HepG2 (cell line): ENCODE data around the gene TUBB4A. TPM values are rescaled to one million over a fixed set of nuclear protein-coding genes. Genes with fewer than 3 reads are reported as not detected.

Source experiments
- ATF7-NPFF ChIP-seq: sonication (generic); formaldehyde crosslinking; IDR thresholded peaks from 2 replicates; pipeline ENCODE4 v1.8.1; 2023; ENCODE audit warnings: mild to moderate bottlenecking, low read depth, missing genetic modification reagents, moderate library complexity
- SAP130 ChIP-seq: IDR thresholded peaks from 2 replicates; pipeline ENCODE4 v1.6.1; 2016; ENCODE audit warnings: low read depth
- SP5 ChIP-seq: IDR thresholded peaks from 2 replicates; pipeline ENCODE4 v1.6.1; 2016; ENCODE audit warnings: low read depth, borderline replicate concordance
- ZNF17 ChIP-seq: sonication (generic); formaldehyde crosslinking; IDR thresholded peaks from 2 replicates; pipeline ENCODE4 v1.5.0; 2020; ENCODE audit warnings: mild to moderate bottlenecking, missing genetic modification reagents
- ZNF335 ChIP-seq: sonication (generic); formaldehyde crosslinking; IDR thresholded peaks from 2 replicates; pipeline ENCODE4 v1.4.0; 2020; ENCODE audit warnings: missing genetic modification reagents
- ZNF644 ChIP-seq: IDR thresholded peaks from 2 replicates; pipeline ENCODE4 v1.6.1; 2016; ENCODE audit warnings: low read depth
- polyA plus RNA-seq, 8 experiments: library from polyadenylated mRNA; depleted of rRNA in 3 of 8; stranded (reverse) in 7 of 8; unstranded in 1 of 8; fragments of >200 nt; fragmentation: Illumina TruSeq in 4 of 8; extraction: Trizol in 4 of 8; gene quantifications; 2 replicates each; pipeline versions ENCODE4 v1.2.1 to v1.2.3, GENCODE V29; 2011 to 2016; ENCODE audit warnings: low read depth in 4 of 8, missing spikeins in 1 of 8, mixed read lengths in 1 of 8; ENCODE audit not compliant: insufficient read depth in 1 of 8
- total RNA-seq, 5 experiments: library from RNA; depleted of rRNA; stranded (reverse); fragments of >200 nt; fragmentation: Illumina TruSeq; extraction: Trizol; gene quantifications; 2 replicates each; pipeline ENCODE4 v1.2.3, GENCODE V29; 2016; ENCODE audit warnings: low read depth in 1 of 5
- TF ChIP-seq, protein P1 (sequence below): IDR thresholded peaks from 2 replicates; pipeline ENCODE4 v1.4.0; 2020; ENCODE audit warnings: mild to moderate bottlenecking, missing genetic modification reagents
- TF ChIP-seq, protein P2 (sequence below): sonication (generic); formaldehyde crosslinking; IDR thresholded peaks from 2 replicates; pipeline ENCODE4 v1.5.1; 2020; ENCODE audit warnings: missing genetic modification reagents, mild to moderate bottlenecking, borderline replicate concordance
- TF ChIP-seq, protein P3 (sequence below): sonication (generic); formaldehyde crosslinking; conservative IDR thresholded peaks from 2 replicates; pipeline ENCODE4 v1.4.0; 2020; ENCODE audit warnings: missing genetic modification reagents

The TUBB4A gene
- total and polyA plus RNA-seq, 2 of the 13 experiments (the other 11 are each of a cell fraction or from before 2014, with no cell fraction given) = not detected

DNA sequence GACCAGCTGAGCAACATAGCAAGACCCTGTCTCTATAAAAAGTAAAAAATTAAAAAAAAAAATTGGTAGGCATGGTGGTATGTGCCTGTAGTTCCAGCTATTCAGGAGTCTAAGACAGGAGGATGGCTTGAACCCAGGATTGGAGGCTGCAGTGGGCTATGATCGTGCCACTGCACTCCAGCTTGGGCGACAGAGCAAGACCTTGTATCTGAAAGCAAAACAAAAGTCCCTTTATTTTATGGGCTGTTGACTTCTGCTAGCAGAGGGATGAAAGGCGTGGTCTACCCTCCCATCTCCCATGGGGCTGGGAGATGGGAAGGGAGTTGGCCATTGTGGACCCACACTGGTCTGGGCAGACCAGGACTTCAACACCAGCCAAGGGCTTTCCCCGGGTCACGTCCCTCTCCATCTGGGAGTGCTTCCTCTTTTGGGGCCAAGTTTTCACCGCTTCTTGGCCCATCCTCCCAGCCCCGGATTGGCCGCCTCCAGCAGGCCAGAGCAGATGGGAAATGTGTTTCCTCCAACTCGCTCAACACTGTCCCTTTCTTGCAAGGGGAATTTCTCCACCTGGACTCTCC lies 26.5 kb upstream of the TUBB4A start (continued):
- TF ChIP-seq, protein P1, sequence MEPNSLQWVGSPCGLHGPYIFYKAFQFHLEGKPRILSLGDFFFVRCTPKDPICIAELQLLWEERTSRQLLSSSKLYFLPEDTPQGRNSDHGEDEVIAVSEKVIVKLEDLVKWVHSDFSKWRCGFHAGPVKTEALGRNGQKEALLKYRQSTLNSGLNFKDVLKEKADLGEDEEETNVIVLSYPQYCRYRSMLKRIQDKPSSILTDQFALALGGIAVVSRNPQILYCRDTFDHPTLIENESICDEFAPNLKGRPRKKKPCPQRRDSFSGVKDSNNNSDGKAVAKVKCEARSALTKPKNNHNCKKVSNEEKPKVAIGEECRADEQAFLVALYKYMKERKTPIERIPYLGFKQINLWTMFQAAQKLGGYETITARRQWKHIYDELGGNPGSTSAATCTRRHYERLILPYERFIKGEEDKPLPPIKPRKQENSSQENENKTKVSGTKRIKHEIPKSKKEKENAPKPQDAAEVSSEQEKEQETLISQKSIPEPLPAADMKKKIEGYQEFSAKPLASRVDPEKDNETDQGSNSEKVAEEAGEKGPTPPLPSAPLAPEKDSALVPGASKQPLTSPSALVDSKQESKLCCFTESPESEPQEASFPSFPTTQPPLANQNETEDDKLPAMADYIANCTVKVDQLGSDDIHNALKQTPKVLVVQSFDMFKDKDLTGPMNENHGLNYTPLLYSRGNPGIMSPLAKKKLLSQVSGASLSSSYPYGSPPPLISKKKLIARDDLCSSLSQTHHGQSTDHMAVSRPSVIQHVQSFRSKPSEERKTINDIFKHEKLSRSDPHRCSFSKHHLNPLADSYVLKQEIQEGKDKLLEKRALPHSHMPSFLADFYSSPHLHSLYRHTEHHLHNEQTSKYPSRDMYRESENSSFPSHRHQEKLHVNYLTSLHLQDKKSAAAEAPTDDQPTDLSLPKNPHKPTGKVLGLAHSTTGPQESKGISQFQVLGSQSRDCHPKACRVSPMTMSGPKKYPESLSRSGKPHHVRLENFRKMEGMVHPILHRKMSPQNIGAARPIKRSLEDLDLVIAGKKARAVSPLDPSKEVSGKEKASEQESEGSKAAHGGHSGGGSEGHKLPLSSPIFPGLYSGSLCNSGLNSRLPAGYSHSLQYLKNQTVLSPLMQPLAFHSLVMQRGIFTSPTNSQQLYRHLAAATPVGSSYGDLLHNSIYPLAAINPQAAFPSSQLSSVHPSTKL = 0 out of 2 replicates have a peak, but pooled peaks have one; percentile 14
- TF ChIP-seq ATF7-NPFF (CRISPR knock-in tag) (no peak), ZNF644 (peak; percentile 88; the same call in 1 of the 2 replicates), ZNF17 (CRISPR knock-in tag) (no peak), SAP130 (CRISPR knock-in tag) (peak; percentile 39), ZNF335 (CRISPR knock-in tag) (0 out of 2 replicates have a peak, but pooled peaks have one; percentile 14), SP5 (CRISPR knock-in tag) (peak; percentile 61; the same call in 1 of the 2 replicates)
- TF ChIP-seq, protein P2, sequence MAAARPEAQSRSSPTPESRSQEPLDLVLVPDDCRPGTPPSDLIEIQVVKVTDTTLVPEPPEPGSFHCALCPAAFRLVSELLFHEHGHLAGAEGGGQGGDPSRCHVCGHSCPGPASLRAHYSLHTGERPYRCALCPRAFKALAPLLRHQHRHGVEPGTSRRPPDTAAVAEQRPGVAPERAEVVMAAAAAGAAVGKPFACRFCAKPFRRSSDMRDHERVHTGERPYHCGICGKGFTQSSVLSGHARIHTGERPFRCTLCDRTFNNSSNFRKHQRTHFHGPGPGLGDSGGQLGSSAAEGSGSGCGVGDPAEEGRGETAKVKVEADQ (CRISPR knock-in tag) = no peak
- TF ChIP-seq, protein P3, sequence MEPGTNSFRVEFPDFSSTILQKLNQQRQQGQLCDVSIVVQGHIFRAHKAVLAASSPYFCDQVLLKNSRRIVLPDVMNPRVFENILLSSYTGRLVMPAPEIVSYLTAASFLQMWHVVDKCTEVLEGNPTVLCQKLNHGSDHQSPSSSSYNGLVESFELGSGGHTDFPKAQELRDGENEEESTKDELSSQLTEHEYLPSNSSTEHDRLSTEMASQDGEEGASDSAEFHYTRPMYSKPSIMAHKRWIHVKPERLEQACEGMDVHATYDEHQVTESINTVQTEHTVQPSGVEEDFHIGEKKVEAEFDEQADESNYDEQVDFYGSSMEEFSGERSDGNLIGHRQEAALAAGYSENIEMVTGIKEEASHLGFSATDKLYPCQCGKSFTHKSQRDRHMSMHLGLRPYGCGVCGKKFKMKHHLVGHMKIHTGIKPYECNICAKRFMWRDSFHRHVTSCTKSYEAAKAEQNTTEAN (CRISPR knock-in tag) = no peak
